GM23338 (cell line): ENCODE measurements around the gene ADAD2. TPM values are rescaled to one million over a fixed set of nuclear protein-coding genes. Genes with fewer than 3 reads are reported as not detected.

ENCODE experiments used
- ATAC-seq: fragments of 200-7000 bp; cut with Tn5 transposase; 3 replicates; pipeline ENCODE4 v1.9.1; 2020
- DNase-seq: peaks from one replicate; pipeline ENCODE4 v3.0.0-alpha.2; 2015; ENCODE audit warnings: low spot score
- H2AFZ ChIP-seq: fragments of 200-600 bp; sonication (generic); 2 replicates; pipeline ENCODE4 v1.8.0; 2016; ENCODE audit warnings: antibody characterized with exemption, mild to moderate bottlenecking, moderate library complexity
- H3F3A ChIP-seq: fragments of 200-600 bp; sonication (generic); replicated peaks from 2 replicates; pipeline ENCODE4 v1.8.0; 2017; ENCODE audit warnings: antibody characterized with exemption, mixed run types, low read depth
- H3K27ac ChIP-seq: fragments of 200-600 bp; sonication (generic); 2 replicates; pipeline ENCODE4 v1.6.1; 2016; ENCODE audit warnings: low read depth
- H3K27me3 ChIP-seq: fragments of 200-600 bp; sonication (generic); 2 replicates; pipeline ENCODE4 v1.8.0; 2016; ENCODE audit warnings: mild to moderate bottlenecking, mixed run types, moderate library complexity; ENCODE audit not compliant: insufficient read depth
- H3K36me3 ChIP-seq: fragments of 200-600 bp; sonication (generic); 2 replicates; pipeline ENCODE4 v1.8.0; 2016; ENCODE audit warnings: mild to moderate bottlenecking; ENCODE audit not compliant: insufficient read depth
- H3K4me1 ChIP-seq: fragments of 200-600 bp; sonication (generic); 2 replicates; pipeline ENCODE4 v1.8.0; 2016; ENCODE audit warnings: mild to moderate bottlenecking, moderate library complexity; ENCODE audit not compliant: insufficient read depth
- H3K4me2 ChIP-seq: fragments of 200-600 bp; sonication (generic); 2 replicates; pipeline ENCODE4 v1.7.1; 2017; ENCODE audit warnings: mixed run types
- H3K4me3 ChIP-seq: fragments of 200-600 bp; sonication (generic); 2 replicates; pipeline ENCODE4 v1.6.1; 2016; ENCODE audit warnings: mixed run types
- H3K79me2 ChIP-seq: fragments of 200-600 bp; sonication (generic); replicated peaks from 2 replicates; pipeline ENCODE4 v1.8.0; 2017; ENCODE audit warnings: mild to moderate bottlenecking; ENCODE audit not compliant: insufficient read depth
- H3K9me2 ChIP-seq: fragments of 200-600 bp; sonication (generic); 2 replicates; pipeline ENCODE4 v1.8.0; 2017; ENCODE audit not compliant: insufficient read depth
- H4K20me1 ChIP-seq: fragments of 200-600 bp; sonication (generic); replicated peaks from 2 replicates; pipeline ENCODE4 v1.8.0; 2017; ENCODE audit warnings: mild to moderate bottlenecking; ENCODE audit not compliant: insufficient read depth
- H3K27ac Mint-ChIP-seq: 2 replicates; pipeline ENCODE4 v1.8.0; 2020; ENCODE audit warnings: inconsistent platforms, mild to moderate bottlenecking, moderate library complexity, mixed read lengths
- H3K27me3 Mint-ChIP-seq: 3 replicates; pipeline ENCODE4 v1.8.0; 2022; ENCODE audit warnings: low read depth, mild to moderate bottlenecking, moderate library complexity, mixed read lengths, inconsistent platforms; ENCODE audit not compliant: insufficient read depth, poor library complexity
- H3K36me3 Mint-ChIP-seq: 3 replicates; pipeline ENCODE4 v1.8.0; 2021; ENCODE audit warnings: low read depth, mild to moderate bottlenecking, inconsistent platforms, moderate library complexity, mixed read lengths
- H3K4me1 Mint-ChIP-seq: 3 replicates; pipeline ENCODE4 v1.8.0; 2020; ENCODE audit warnings: mild to moderate bottlenecking, inconsistent platforms, mixed read lengths
- H3K4me3 Mint-ChIP-seq: 3 replicates; pipeline ENCODE4 v1.8.0; 2021; ENCODE audit warnings: moderate library complexity, mild to moderate bottlenecking, inconsistent platforms, mixed read lengths
- H3K9me3 Mint-ChIP-seq: 3 replicates; pipeline ENCODE4 v1.8.0; 2020; ENCODE audit warnings: moderate library complexity, mild to moderate bottlenecking, inconsistent platforms, mixed read lengths
- CREB1 ChIP-seq: fragments of 250-450 bp; sonication (Bioruptor Pico); IDR thresholded peaks from 2 replicates; pipeline ENCODE4 v1.5.0; 2020; ENCODE audit warnings: low read depth, mild to moderate bottlenecking, moderate library complexity
- EZH2 ChIP-seq: fragments of 200-600 bp; sonication (generic); IDR thresholded peaks from one replicate; pipeline ENCODE4 v1.8.0; 2017; ENCODE audit warnings: antibody characterized with exemption, mild to moderate bottlenecking, low read depth; ENCODE audit not compliant: unreplicated experiment
- EZH2phosphoT487 ChIP-seq: fragments of 200-600 bp; sonication (generic); IDR thresholded peaks from one replicate; pipeline ENCODE4 v1.8.1; 2018; ENCODE audit warnings: antibody characterized with exemption; ENCODE audit not compliant: unreplicated experiment
- NANOG ChIP-seq: IDR thresholded peaks from 2 replicates; pipeline ENCODE4 v1.6.1; 2016; ENCODE audit warnings: antibody characterized with exemption, borderline replicate concordance
- POLR2AphosphoS5 ChIP-seq: IDR thresholded peaks from 2 replicates; pipeline ENCODE4 v1.6.1; 2016; ENCODE audit warnings: antibody characterized with exemption, low read depth
- STAT1 ChIP-seq: IDR thresholded peaks from one replicate; pipeline ENCODE4 v1.6.1; 2016; ENCODE audit warnings: antibody characterized with exemption; ENCODE audit not compliant: unreplicated experiment
- ZNF114 ChIP-seq: fragments of 250-450 bp; sonication (Bioruptor Pico); IDR thresholded peaks from 2 replicates; pipeline ENCODE4 v1.5.0; 2020; ENCODE audit warnings: mild to moderate bottlenecking, moderate library complexity
- ZNF331 ChIP-seq: fragments of 250-450 bp; sonication (Bioruptor Pico); IDR thresholded peaks from 2 replicates; pipeline ENCODE4 v1.5.0; 2020; ENCODE audit warnings: low read depth, mild to moderate bottlenecking, moderate library complexity
- polyA plus RNA-seq: library from polyadenylated mRNA; unstranded; fragments of >200 nt; fragmentation: Nextera tagmentation; extraction: Ambion mirVana; gene quantifications from 2 replicates; pipeline ENCODE4 v1.2.1, GENCODE V29; 2016
- total RNA-seq: library from RNA; depleted of rRNA; stranded (reverse); fragments of >200 nt; shearing (Covaris generic); gene quantifications from 2 replicates; pipeline ENCODE4 v1.2.3, GENCODE V29; 2014
- TF ChIP-seq, protein P1 (sequence below): IDR thresholded peaks from one replicate; pipeline ENCODE4 v1.6.1; 2018; ENCODE audit warnings: antibody characterized with exemption; ENCODE audit not compliant: unreplicated experiment
- TF ChIP-seq, protein P2 (sequence below): IDR thresholded peaks from 2 replicates; pipeline ENCODE4 v1.6.1; 2016; ENCODE audit warnings: antibody characterized with exemption
- TF ChIP-seq, protein P3 (sequence below): fragments of 250-450 bp; sonication (Bioruptor Pico); IDR thresholded peaks from 2 replicates; pipeline ENCODE4 v1.5.0; 2020; ENCODE audit warnings: mild to moderate bottlenecking, moderate library complexity

The ADAD2 gene
- total and polyA plus RNA-seq, 2 experiments from 2014 or later = 1.6 to 4.5 TPM

DNA sequence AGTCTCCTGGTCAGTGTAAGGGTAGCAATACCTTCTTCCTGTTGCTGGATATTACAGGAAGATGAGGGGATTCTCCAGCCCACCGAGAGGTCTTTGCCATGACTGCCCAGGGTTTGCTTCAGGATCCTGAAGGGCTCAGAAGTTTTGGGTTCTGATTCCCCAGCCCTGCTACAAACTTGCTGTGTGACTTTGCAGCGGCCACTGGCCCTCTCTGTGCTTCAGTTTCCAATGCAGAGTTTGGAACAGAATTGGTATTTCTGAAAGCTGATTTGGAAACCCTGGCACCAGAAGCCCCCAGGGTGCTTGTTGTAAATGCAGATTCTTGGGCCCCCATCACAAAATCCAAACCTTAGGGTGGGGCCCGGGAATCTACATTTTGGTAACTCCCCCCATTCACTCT is 34.2 kb downstream of the ADAD2 start:
- H3K4me2 ChIP-seq = no peak overlapping the region
- Mint-ChIP-seq H3K4me1 (peaks cover 13% of the 10 kb centered on the region), H3K4me3 (no peak overlapping the region), H3K36me3 (peaks cover 2% of the 10 kb centered on the region; the same call in 1 of the 3 replicates), H3K9me3 (no peaks in the 10 kb centered on the region; the same call in 2 of the 3 replicates), H3K27me3 (peaks cover 10% of the 10 kb centered on the region), H3K27ac (no peak overlapping the region)
- H3K4me3 ChIP-seq = no peak overlapping the region
- H3K36me3 ChIP-seq = no peaks in the 10 kb centered on the region
- no peaks in the 10 kb centered on the region for H3K79me2 ChIP-seq
- H3K9me2 ChIP-seq = no peaks in the 10 kb centered on the region
- H3K27me3 ChIP-seq = no peaks in the 10 kb centered on the region
- DNase-seq = no peak
- TF ChIP-seq STAT1 (no peak), NANOG (no peak), POLR2AphosphoS5 (no peak), ZNF331 (CRISPR knock-in tag) (no peak), ZNF114 (CRISPR knock-in tag) (no peak), EZH2 (no peak), CREB1 (CRISPR knock-in tag) (no peak), EZH2phosphoT487 (no peak)
- TF ChIP-seq, protein P1, sequence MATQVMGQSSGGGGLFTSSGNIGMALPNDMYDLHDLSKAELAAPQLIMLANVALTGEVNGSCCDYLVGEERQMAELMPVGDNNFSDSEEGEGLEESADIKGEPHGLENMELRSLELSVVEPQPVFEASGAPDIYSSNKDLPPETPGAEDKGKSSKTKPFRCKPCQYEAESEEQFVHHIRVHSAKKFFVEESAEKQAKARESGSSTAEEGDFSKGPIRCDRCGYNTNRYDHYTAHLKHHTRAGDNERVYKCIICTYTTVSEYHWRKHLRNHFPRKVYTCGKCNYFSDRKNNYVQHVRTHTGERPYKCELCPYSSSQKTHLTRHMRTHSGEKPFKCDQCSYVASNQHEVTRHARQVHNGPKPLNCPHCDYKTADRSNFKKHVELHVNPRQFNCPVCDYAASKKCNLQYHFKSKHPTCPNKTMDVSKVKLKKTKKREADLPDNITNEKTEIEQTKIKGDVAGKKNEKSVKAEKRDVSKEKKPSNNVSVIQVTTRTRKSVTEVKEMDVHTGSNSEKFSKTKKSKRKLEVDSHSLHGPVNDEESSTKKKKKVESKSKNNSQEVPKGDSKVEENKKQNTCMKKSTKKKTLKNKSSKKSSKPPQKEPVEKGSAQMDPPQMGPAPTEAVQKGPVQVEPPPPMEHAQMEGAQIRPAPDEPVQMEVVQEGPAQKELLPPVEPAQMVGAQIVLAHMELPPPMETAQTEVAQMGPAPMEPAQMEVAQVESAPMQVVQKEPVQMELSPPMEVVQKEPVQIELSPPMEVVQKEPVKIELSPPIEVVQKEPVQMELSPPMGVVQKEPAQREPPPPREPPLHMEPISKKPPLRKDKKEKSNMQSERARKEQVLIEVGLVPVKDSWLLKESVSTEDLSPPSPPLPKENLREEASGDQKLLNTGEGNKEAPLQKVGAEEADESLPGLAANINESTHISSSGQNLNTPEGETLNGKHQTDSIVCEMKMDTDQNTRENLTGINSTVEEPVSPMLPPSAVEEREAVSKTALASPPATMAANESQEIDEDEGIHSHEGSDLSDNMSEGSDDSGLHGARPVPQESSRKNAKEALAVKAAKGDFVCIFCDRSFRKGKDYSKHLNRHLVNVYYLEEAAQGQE = no peak
- TF ChIP-seq, protein P2, sequence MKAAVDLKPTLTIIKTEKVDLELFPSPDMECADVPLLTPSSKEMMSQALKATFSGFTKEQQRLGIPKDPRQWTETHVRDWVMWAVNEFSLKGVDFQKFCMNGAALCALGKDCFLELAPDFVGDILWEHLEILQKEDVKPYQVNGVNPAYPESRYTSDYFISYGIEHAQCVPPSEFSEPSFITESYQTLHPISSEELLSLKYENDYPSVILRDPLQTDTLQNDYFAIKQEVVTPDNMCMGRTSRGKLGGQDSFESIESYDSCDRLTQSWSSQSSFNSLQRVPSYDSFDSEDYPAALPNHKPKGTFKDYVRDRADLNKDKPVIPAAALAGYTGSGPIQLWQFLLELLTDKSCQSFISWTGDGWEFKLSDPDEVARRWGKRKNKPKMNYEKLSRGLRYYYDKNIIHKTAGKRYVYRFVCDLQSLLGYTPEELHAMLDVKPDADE = no peak
- TF ChIP-seq, protein P3, sequence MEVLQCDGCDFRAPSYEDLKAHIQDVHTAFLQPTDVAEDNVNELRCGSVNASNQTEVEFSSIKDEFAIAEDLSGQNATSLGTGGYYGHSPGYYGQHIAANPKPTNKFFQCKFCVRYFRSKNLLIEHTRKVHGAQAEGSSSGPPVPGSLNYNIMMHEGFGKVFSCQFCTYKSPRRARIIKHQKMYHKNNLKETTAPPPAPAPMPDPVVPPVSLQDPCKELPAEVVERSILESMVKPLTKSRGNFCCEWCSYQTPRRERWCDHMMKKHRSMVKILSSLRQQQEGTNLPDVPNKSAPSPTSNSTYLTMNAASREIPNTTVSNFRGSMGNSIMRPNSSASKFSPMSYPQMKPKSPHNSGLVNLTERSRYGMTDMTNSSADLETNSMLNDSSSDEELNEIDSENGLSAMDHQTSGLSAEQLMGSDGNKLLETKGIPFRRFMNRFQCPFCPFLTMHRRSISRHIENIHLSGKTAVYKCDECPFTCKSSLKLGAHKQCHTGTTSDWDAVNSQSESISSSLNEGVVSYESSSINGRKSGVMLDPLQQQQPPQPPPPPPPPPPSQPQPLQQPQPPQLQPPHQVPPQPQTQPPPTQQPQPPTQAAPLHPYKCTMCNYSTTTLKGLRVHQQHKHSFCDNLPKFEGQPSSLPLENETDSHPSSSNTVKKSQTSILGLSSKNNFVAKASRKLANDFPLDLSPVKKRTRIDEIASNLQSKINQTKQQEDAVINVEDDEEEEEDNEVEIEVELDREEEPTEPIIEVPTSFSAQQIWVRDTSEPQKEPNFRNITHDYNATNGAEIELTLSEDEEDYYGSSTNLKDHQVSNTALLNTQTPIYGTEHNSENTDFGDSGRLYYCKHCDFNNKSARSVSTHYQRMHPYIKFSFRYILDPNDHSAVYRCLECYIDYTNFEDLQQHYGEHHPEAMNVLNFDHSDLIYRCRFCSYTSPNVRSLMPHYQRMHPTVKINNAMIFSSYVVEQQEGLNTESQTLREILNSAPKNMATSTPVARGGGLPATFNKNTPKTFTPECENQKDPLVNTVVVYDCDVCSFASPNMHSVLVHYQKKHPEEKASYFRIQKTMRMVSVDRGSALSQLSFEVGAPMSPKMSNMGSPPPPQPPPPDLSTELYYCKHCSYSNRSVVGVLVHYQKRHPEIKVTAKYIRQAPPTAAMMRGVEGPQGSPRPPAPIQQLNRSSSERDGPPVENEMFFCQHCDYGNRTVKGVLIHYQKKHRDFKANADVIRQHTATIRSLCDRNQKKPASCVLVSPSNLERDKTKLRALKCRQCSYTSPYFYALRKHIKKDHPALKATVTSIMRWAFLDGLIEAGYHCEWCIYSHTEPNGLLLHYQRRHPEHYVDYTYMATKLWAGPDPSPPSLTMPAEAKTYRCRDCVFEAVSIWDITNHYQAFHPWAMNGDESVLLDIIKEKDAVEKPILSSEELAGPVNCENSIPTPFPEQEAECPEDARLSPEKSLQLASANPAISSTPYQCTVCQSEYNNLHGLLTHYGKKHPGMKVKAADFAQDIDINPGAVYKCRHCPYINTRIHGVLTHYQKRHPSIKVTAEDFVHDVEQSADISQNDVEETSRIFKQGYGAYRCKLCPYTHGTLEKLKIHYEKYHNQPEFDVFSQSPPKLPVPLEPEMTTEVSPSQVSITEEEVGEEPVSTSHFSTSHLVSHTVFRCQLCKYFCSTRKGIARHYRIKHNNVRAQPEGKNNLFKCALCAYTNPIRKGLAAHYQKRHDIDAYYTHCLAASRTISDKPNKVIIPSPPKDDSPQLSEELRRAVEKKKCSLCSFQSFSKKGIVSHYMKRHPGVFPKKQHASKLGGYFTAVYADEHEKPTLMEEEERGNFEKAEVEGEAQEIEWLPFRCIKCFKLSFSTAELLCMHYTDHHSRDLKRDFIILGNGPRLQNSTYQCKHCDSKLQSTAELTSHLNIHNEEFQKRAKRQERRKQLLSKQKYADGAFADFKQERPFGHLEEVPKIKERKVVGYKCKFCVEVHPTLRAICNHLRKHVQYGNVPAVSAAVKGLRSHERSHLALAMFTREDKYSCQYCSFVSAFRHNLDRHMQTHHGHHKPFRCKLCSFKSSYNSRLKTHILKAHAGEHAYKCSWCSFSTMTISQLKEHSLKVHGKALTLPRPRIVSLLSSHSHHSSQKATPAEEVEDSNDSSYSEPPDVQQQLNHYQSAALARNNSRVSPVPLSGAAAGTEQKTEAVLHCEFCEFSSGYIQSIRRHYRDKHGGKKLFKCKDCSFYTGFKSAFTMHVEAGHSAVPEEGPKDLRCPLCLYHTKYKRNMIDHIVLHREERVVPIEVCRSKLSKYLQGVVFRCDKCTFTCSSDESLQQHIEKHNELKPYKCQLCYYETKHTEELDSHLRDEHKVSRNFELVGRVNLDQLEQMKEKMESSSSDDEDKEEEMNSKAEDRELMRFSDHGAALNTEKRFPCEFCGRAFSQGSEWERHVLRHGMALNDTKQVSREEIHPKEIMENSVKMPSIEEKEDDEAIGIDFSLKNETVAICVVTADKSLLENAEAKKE = no peak
- no peak for ATAC-seq
- H3F3A ChIP-seq = no peaks in the 10 kb centered on the region
- H4K20me1 ChIP-seq = no peaks in the 10 kb centered on the region
- H2AFZ ChIP-seq = no peak overlapping the region
- peaks cover 4% of the 10 kb centered on the region for H3K4me1 ChIP-seq
- H3K27ac ChIP-seq = no peak overlapping the region
